ENCODE measurements around the gene COL4A6. TPM values are rescaled to one million over a fixed set of nuclear protein-coding genes. Genes with fewer than 3 reads are reported as not detected.

The COL4A6 gene
- total and polyA plus RNA-seq, 2 of the 4 experiments (the other 2 are of a cell fraction), result 0.36 to 0.74 TPM

DNA sequence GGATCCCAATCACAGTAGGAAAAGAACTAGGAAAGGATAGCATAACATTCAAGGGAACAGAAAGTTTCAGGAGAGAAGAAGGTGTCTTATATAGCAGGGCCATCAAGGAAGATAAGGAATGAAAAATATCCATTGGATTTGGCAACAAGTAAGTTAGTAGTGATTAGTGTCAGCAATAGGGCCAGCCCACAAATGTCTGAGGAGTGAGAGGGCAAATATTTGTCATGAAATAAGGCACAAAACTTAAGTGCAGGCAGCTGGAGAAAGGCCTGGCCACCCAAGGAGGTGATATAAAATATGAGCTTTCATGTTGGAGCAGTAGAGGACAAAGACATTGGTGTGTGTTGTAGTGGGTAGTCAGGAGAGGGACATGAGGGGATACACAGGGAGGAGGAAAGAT is 132.1 kb downstream of the COL4A6 start:
- TF ChIP-seq NFE2L2 (IDR thresholded peaks at IDR 0.05; ENCODE audit: low read depth, low read length), result no peak
- no peak for TF ChIP-seq RAD21 (IDR thresholded peaks at IDR 0.05; ENCODE audit: low read length)
- TF ChIP-seq, protein P1, sequence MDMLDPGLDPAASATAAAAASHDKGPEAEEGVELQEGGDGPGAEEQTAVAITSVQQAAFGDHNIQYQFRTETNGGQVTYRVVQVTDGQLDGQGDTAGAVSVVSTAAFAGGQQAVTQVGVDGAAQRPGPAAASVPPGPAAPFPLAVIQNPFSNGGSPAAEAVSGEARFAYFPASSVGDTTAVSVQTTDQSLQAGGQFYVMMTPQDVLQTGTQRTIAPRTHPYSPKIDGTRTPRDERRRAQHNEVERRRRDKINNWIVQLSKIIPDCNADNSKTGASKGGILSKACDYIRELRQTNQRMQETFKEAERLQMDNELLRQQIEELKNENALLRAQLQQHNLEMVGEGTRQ (IDR thresholded peaks at IDR 0.05; ENCODE audit: low read depth, low read length), result no peak
- no peak for TF ChIP-seq CHD1 (IDR thresholded peaks at IDR 0.05; ENCODE audit: low read depth, low read length)
- TF ChIP-seq FOS (IDR thresholded peaks at IDR 0.05; ENCODE audit: low read depth, low read length), result no peak
- no peak for TF ChIP-seq SMC3 (IDR thresholded peaks at IDR 0.05; ENCODE audit: low read depth, low read length)
- no peak for TF ChIP-seq BHLHE40 (IDR thresholded peaks at IDR 0.05; ENCODE audit: low read depth, low read length)
- no peak for TF ChIP-seq RFX5 (IDR thresholded peaks at IDR 0.05; ENCODE audit: low read depth, low read length)
- TF ChIP-seq, protein P2, sequence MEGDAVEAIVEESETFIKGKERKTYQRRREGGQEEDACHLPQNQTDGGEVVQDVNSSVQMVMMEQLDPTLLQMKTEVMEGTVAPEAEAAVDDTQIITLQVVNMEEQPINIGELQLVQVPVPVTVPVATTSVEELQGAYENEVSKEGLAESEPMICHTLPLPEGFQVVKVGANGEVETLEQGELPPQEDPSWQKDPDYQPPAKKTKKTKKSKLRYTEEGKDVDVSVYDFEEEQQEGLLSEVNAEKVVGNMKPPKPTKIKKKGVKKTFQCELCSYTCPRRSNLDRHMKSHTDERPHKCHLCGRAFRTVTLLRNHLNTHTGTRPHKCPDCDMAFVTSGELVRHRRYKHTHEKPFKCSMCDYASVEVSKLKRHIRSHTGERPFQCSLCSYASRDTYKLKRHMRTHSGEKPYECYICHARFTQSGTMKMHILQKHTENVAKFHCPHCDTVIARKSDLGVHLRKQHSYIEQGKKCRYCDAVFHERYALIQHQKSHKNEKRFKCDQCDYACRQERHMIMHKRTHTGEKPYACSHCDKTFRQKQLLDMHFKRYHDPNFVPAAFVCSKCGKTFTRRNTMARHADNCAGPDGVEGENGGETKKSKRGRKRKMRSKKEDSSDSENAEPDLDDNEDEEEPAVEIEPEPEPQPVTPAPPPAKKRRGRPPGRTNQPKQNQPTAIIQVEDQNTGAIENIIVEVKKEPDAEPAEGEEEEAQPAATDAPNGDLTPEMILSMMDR (conservative IDR thresholded peaks at IDR 0.05; ENCODE audit: low read depth, low read length), result no peak
- TF ChIP-seq, protein P3, sequence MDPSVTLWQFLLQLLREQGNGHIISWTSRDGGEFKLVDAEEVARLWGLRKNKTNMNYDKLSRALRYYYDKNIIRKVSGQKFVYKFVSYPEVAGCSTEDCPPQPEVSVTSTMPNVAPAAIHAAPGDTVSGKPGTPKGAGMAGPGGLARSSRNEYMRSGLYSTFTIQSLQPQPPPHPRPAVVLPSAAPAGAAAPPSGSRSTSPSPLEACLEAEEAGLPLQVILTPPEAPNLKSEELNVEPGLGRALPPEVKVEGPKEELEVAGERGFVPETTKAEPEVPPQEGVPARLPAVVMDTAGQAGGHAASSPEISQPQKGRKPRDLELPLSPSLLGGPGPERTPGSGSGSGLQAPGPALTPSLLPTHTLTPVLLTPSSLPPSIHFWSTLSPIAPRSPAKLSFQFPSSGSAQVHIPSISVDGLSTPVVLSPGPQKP (IDR thresholded peaks at IDR 0.05; ENCODE audit: borderline replicate concordance, low read depth, low read length), result no peak
- TF ChIP-seq MAZ (IDR thresholded peaks at IDR 0.05; ENCODE audit: borderline replicate concordance, low read depth, low read length), result no peak
- TF ChIP-seq MXI1 (IDR thresholded peaks at IDR 0.05; ENCODE audit: borderline replicate concordance, low read depth, low read length), result no peak
- no peak for TF ChIP-seq POLR2A (IDR thresholded peaks at IDR 0.05; ENCODE audit: low read depth, low read length)
- TF ChIP-seq CEBPB (IDR thresholded peaks at IDR 0.05; ENCODE audit: low read depth, low read length), result no peak
- TF ChIP-seq RCOR1 (IDR thresholded peaks at IDR 0.05; ENCODE audit: insufficient replicate concordance, low read length), result no peak
- TF ChIP-seq MAFK (IDR thresholded peaks at IDR 0.05; ENCODE audit: low read depth, low read length), result no peak
- 0 out of 2 replicates have a peak overlapping the region, but pooled peaks have one; percentile 25 for H3K27ac ChIP-seq (ENCODE audit: insufficient read depth, low read length)
- H3K4me2 ChIP-seq (ENCODE audit: low read depth, low read length), result no peak overlapping the region
- peak overlapping the region; percentile 63 for H2BK120ac ChIP-seq (ENCODE audit: low read depth, low read length)
- no TSS peak for BruUV-seq (replicated peaks)
- no peak overlapping the region for H3K4me3 ChIP-seq (ENCODE audit: insufficient read depth, low read depth, low read length)
- no peak overlapping the region for H3K56ac ChIP-seq (ENCODE audit: extremely low read depth, insufficient read depth, low read length)
- H3K9me3 ChIP-seq (ENCODE audit: control insufficient read depth, insufficient read depth, low read length), result no peaks in the 10 kb centered on the region
- POLR2A ChIA-PET (ENCODE audit: unreplicated experiment), result no interaction called here
- no peak overlapping the region for H3K9ac ChIP-seq (ENCODE audit: low read depth, low read length)
- peak overlapping the region; percentile 71; the same call in 1 of the 2 replicates for H4K5ac ChIP-seq (ENCODE audit: low read depth, low read length)
- H2BK5ac ChIP-seq (ENCODE audit: low read depth, low read length, poor library complexity, severe bottlenecking), result no peak overlapping the region
- H3K18ac ChIP-seq (ENCODE audit: low read depth, low read length), result no peak overlapping the region
- no peak overlapping the region for H3K23ac ChIP-seq (ENCODE audit: low read depth, low read length)
- H3K14ac ChIP-seq (replicated peaks; ENCODE audit: low read depth, low read length), result peak overlapping the region; percentile 36; the same call in 1 of the 2 replicates
- H2AFZ ChIP-seq (replicated peaks; ENCODE audit: low read length, poor library complexity), result no peak overlapping the region
- no peaks in the 10 kb centered on the region for H4K20me1 ChIP-seq (ENCODE audit: insufficient read depth, low read length)
- no peak overlapping the region for H2AK9ac ChIP-seq (replicated peaks; ENCODE audit: low read depth, low read length, poor library complexity)
- intact Hi-C loops (cut with micrococcal nuclease), result loop anchor here (5.0 to 10.0 kb wide), 2 partner anchors 136 to 141 kb away; no protein-coding TSS in a partner anchor
- ATAC-seq (ENCODE audit: low read depth) (no peak), DNase-seq (no peak)
- in situ Hi-C loops (cut with MboI; ENCODE audit: low sequenced_read_pairs), result no loop called here
- peaks cover 10% of the 10 kb centered on the region for H3K4me1 ChIP-seq (ENCODE audit: control insufficient read depth, insufficient read depth, low read length)
- CTCF ChIA-PET, result no interaction called here
- peak overlapping the region; percentile 14 for H3K4ac ChIP-seq (ENCODE audit: low read depth, low read length)
- dilution Hi-C loops (cut with HindIII; ENCODE audit: low sequenced_read_pairs, unreplicated experiment), result no loop called here
- H3K27me3 ChIP-seq (ENCODE audit: control insufficient read depth, insufficient read depth, low read length), result peaks cover 6% of the 10 kb centered on the region; the same call in 1 of the 2 replicates
- H2BK15ac ChIP-seq (ENCODE audit: low read depth, low read length), result no peak overlapping the region
- H4K8ac ChIP-seq (ENCODE audit: low read depth in 2 of 2, low read length in 2 of 2), result peak overlapping the region; percentile 2 to 38; a peak in 2 of 4 replicates
- no peak overlapping the region for H4K91ac ChIP-seq (ENCODE audit: insufficient read depth, low read depth, low read length)
- H2AK5ac ChIP-seq (ENCODE audit: low read depth, low read length), result no peak overlapping the region
- peaks cover 6% of the 10 kb centered on the region for H3K9me1 ChIP-seq (ENCODE audit: insufficient read depth, low read length)
- no peaks in the 10 kb centered on the region for H3K36me3 ChIP-seq (ENCODE audit: control insufficient read depth, insufficient read depth, low read length)
- peak overlapping the region; percentile 63 for H2BK20ac ChIP-seq (ENCODE audit: low read depth, low read length)
- H3K79me1 ChIP-seq (ENCODE audit: low read depth in 1 of 2, low read length in 2 of 2), result no peaks in the 10 kb centered on the region
